WTC11 (cell line): ENCODE results near the gene VWF. TPM values are rescaled to one million over a fixed set of nuclear protein-coding genes. Genes with fewer than 3 reads are reported as not detected.

ENCODE experiments used
- ATAC-seq: fragments of 200-7000 bp; cut with Tn5 transposase; 2 replicates; pipeline ENCODE4 v1.10.0; 2021; ENCODE audit warnings: mild to moderate bottlenecking, moderate library complexity
- CTCF ChIA-PET: fragments of 300-600 bp; sonication (Branson Sonifier 250); formaldehyde crosslinking; loops from one replicate; lab custom pipeline; 2021; ENCODE audit warnings: antibody characterized with exemption; lab: Charles Lee
- POLR2A ChIA-PET: fragments of 350-600 bp; sonication (Branson Sonifier 250); formaldehyde crosslinking; loops from one replicate; lab custom pipeline; 2021; ENCODE audit warnings: antibody characterized with exemption; lab: Charles Lee
- DNase-seq: peaks from one replicate; pipeline ENCODE4 v3.0.0; 2021; ENCODE audit warnings: low spot score
- H3K27ac Mint-ChIP-seq: 2 replicates; pipeline ENCODE4 v1.8.0; 2021; ENCODE audit warnings: mixed read lengths
- H3K27me3 Mint-ChIP-seq: 2 replicates; pipeline ENCODE4 v1.8.0; 2021; ENCODE audit warnings: low read depth, mild to moderate bottlenecking, moderate library complexity, mixed read lengths
- H3K36me3 Mint-ChIP-seq: 2 replicates; pipeline ENCODE4 v1.8.0; 2021; ENCODE audit warnings: mixed read lengths
- H3K4me1 Mint-ChIP-seq: 2 replicates; pipeline ENCODE4 v1.8.0; 2022; ENCODE audit warnings: mixed read lengths
- H3K4me3 Mint-ChIP-seq: 2 replicates; pipeline ENCODE4 v1.8.0; 2021; ENCODE audit warnings: mild to moderate bottlenecking, moderate library complexity, mixed read lengths
- H3K9me3 Mint-ChIP-seq: 2 replicates; pipeline ENCODE4 v1.8.0; 2021; ENCODE audit warnings: mixed read lengths
- ATF6 ChIP-seq: sonication (generic); formaldehyde crosslinking; IDR thresholded peaks from 2 replicates; pipeline ENCODE4 v1.8.1; 2023; ENCODE audit warnings: mild to moderate bottlenecking, missing genetic modification reagents
- CBFB ChIP-seq: sonication (generic); formaldehyde crosslinking; IDR thresholded peaks from 2 replicates; pipeline ENCODE4 v1.8.1; 2022; ENCODE audit warnings: mild to moderate bottlenecking, low read depth, missing genetic modification reagents
- CDX4 ChIP-seq: fragments of 250-450 bp; sonication (Bioruptor Pico); IDR thresholded peaks from 2 replicates; pipeline ENCODE4 v1.9.0; 2021; ENCODE audit warnings: moderate library complexity, mild to moderate bottlenecking, inconsistent platforms, borderline replicate concordance
- E2F1 ChIP-seq: sonication (generic); formaldehyde crosslinking; IDR thresholded peaks from 2 replicates; pipeline ENCODE4 v1.8.0; 2022; ENCODE audit warnings: mild to moderate bottlenecking, missing genetic modification reagents
- ESRRA ChIP-seq: sonication (generic); formaldehyde crosslinking; IDR thresholded peaks from 2 replicates; pipeline ENCODE4 v1.8.1; 2022; ENCODE audit warnings: mild to moderate bottlenecking, missing genetic modification reagents, borderline replicate concordance
- ETV6 ChIP-seq: sonication (generic); formaldehyde crosslinking; IDR thresholded peaks from 2 replicates; pipeline ENCODE4 v1.8.1; 2022; ENCODE audit warnings: mild to moderate bottlenecking, missing genetic modification reagents
- GTF2I ChIP-seq: fragments of 250-450 bp; sonication (Bioruptor Pico); conservative IDR thresholded peaks from 2 replicates; pipeline ENCODE4 v1.4.0; 2021; ENCODE audit warnings: mild to moderate bottlenecking
- JAZF1 ChIP-seq: fragments of 250-450 bp; sonication (Bioruptor Pico); IDR thresholded peaks from 2 replicates; pipeline ENCODE4 v1.9.0; 2021; ENCODE audit warnings: moderate library complexity, mild to moderate bottlenecking, inconsistent platforms
- NFATC4 ChIP-seq: fragments of 250-450 bp; sonication (Bioruptor Pico); IDR thresholded peaks from 2 replicates; pipeline ENCODE4 v1.9.0; 2021; ENCODE audit warnings: mild to moderate bottlenecking
- NFYB ChIP-seq: sonication (generic); formaldehyde crosslinking; conservative IDR thresholded peaks from 2 replicates; pipeline ENCODE4 v1.8.0; 2022; ENCODE audit warnings: low read depth, missing genetic modification reagents
- NR1H2 ChIP-seq: sonication (generic); formaldehyde crosslinking; IDR thresholded peaks from 2 replicates; pipeline ENCODE4 v1.9.0; 2021; ENCODE audit warnings: mild to moderate bottlenecking, moderate library complexity, missing genetic modification reagents
- NR3C1 ChIP-seq: sonication (generic); formaldehyde crosslinking; conservative IDR thresholded peaks from 2 replicates; pipeline ENCODE4 v1.8.1; 2023; ENCODE audit warnings: low read depth, mild to moderate bottlenecking, missing genetic modification reagents
- PRRX2 ChIP-seq: fragments of 250-450 bp; sonication (Bioruptor Pico); IDR thresholded peaks from 2 replicates; pipeline ENCODE4 v1.8.0; 2021; ENCODE audit warnings: mild to moderate bottlenecking
- TP53 ChIP-seq: sonication (generic); formaldehyde crosslinking; IDR thresholded peaks from 2 replicates; pipeline ENCODE4 v1.8.1; 2023; ENCODE audit warnings: mild to moderate bottlenecking, missing genetic modification reagents
- ZBTB43 ChIP-seq: sonication (generic); formaldehyde crosslinking; IDR thresholded peaks from 2 replicates; pipeline ENCODE4 v1.8.1; 2023; ENCODE audit warnings: mild to moderate bottlenecking, missing genetic modification reagents
- ZNF121 ChIP-seq: sonication (generic); formaldehyde crosslinking; IDR thresholded peaks from 2 replicates; pipeline ENCODE4 v1.8.0; 2023; ENCODE audit warnings: missing genetic modification reagents
- ZNF232 ChIP-seq: sonication (generic); formaldehyde crosslinking; IDR thresholded peaks from 2 replicates; pipeline ENCODE4 v1.8.0; 2022; ENCODE audit warnings: mild to moderate bottlenecking, missing genetic modification reagents
- ZNF416 ChIP-seq: fragments of 250-450 bp; sonication (Bioruptor Pico); IDR thresholded peaks from 2 replicates; pipeline ENCODE4 v1.9.0; 2021; ENCODE audit warnings: mild to moderate bottlenecking, inconsistent platforms
- ZNF425 ChIP-seq: fragments of 250-450 bp; sonication (Bioruptor Pico); conservative IDR thresholded peaks from 2 replicates; pipeline ENCODE4 v1.9.0; 2021; ENCODE audit warnings: mild to moderate bottlenecking
- ZNF532 ChIP-seq: fragments of 250-450 bp; sonication (Bioruptor Pico); IDR thresholded peaks from 2 replicates; pipeline ENCODE4 v1.9.0; 2021; ENCODE audit warnings: mild to moderate bottlenecking, borderline replicate concordance
- total RNA-seq: library from RNA; stranded (reverse); gene quantifications from 3 replicates; pipeline ENCODE4 v1.2.3, GENCODE V29; 2021

VWF gene
- total RNA-seq, 1 experiment from 2014 or later: 0.48 TPM

GRCh38 chr12:5915511-5915910, 209.0 kb downstream of the VWF start:
- H3K36me3 Mint-ChIP-seq: no peaks in the 10 kb centered on the region

GRCh38 chr12:5914387-5915149, 209.9 kb downstream of the VWF start:
- Mint-ChIP-seq H3K9me3 (no peaks in the 10 kb centered on the region), H3K36me3 (no peaks in the 10 kb centered on the region), H3K27me3 (no peaks in the 10 kb centered on the region), H3K27ac (no peak overlapping the region), H3K4me3 (no peak overlapping the region), H3K4me1 (no peaks in the 10 kb centered on the region)
- DNase-seq: no peak
- ChIA-PET POLR2A (no interaction called here), CTCF (interaction anchor here (1.0 to 2.8 kb wide), 4 partner anchors 10 to 266 kb away, joined by 3 to 20 read pairs (median 4); no protein-coding TSS in a partner anchor)
- ATAC-seq: no peak
- no peak for TF ChIP-seq ESRRA
- TF ChIP-seq ZNF121: no peak
- no peak for TF ChIP-seq JAZF1 (CRISPR knock-in tag)
- TF ChIP-seq ZBTB43 (CRISPR knock-in tag): no peak
- no peak for TF ChIP-seq NFYB (CRISPR knock-in tag)
- TF ChIP-seq GTF2I (CRISPR knock-in tag): no peak
- no peak for TF ChIP-seq NR3C1 (CRISPR knock-in tag)
- TF ChIP-seq ZNF425: no peak
- no peak for TF ChIP-seq PRRX2 (CRISPR knock-in tag)
- TF ChIP-seq NR1H2 (CRISPR knock-in tag): no peak
- no peak for TF ChIP-seq ZNF532 (CRISPR knock-in tag)

More at GRCh38 chr12:5915511-5915910, 209.0 kb downstream of the VWF start:
- Mint-ChIP-seq H3K9me3 (no peaks in the 10 kb centered on the region), H3K27me3 (no peaks in the 10 kb centered on the region), H3K4me1 (no peaks in the 10 kb centered on the region), H3K27ac (no peak overlapping the region), H3K4me3 (no peak overlapping the region)
- ChIA-PET CTCF (interaction anchor here (1.2 to 2.8 kb wide), 2 partner anchors 73 to 122 kb away, joined by 5 to 20 read pairs; no protein-coding TSS in a partner anchor), POLR2A (no interaction called here)
- TF ChIP-seq CBFB (no peak), NFATC4 (CRISPR knock-in tag) (no peak), ZNF416 (CRISPR knock-in tag) (no peak), TP53 (CRISPR knock-in tag) (no peak), ESRRA (no peak), ETV6 (no peak), ZNF232 (CRISPR knock-in tag) (no peak), ATF6 (CRISPR knock-in tag) (no peak), E2F1 (CRISPR knock-in tag) (no peak), NR3C1 (CRISPR knock-in tag) (no peak), CDX4 (no peak)
- no peak for ATAC-seq
- DNase-seq: no peak
